Motor neuron (in vitro differentiated cells): ENCODE measurements around the gene PPP2R3C. TPM values are rescaled to one million over a fixed set of nuclear protein-coding genes. Genes with fewer than 3 reads are reported as not detected.
A peak's percentile ranks its signal among the peaks of the same experiment; 100 is the strongest.
"Not testable (repeated sequence)": the region's sequence is repeated elsewhere in the genome, so short reads cannot be mapped to it uniquely, and the experiment has no call there.

Experiments
- ATAC-seq, 8 experiments: fragments of 200-7000 bp; cut with Tn5 transposase; replicated peaks in 6 of 8; 2 replicates each; pipeline ENCODE4 v1.8.0; 2021; ENCODE audit warnings: mild to moderate bottlenecking in 8 of 8, moderate library complexity in 8 of 8
- H3K27ac ChIP-seq, 2 donors: fragments of 250-450 bp; sonication (Bioruptor Pico); 2 replicates each; pipeline ENCODE4 v1.9.0; 2021; ENCODE audit warnings: antibody characterized with exemption in 2 of 2, mild to moderate bottlenecking in 2 of 2, moderate library complexity in 1 of 2
- H3K4me1 ChIP-seq, 2 donors: fragments of 250-450 bp; sonication (Bioruptor Pico); replicated peaks in 1 of 2; 2 replicates each; pipeline ENCODE4 v1.6.1; 2021; ENCODE audit warnings: antibody characterized with exemption in 2 of 2, mild to moderate bottlenecking in 2 of 2, moderate library complexity in 1 of 2
- H3K4me3 ChIP-seq, 5 donors: fragments of 250-450 bp; sonication (Bioruptor Pico); 2 replicates each; pipeline ENCODE4 v1.9.0; 2021; ENCODE audit warnings: antibody characterized with exemption in 5 of 5, mild to moderate bottlenecking in 5 of 5, moderate library complexity in 4 of 5
- WGBS, 10 experiments: fragments of 450-650 bp; shearing (Covaris generic); methylation state at CpG; one replicate each; pipeline ENCODE4 v1.0.0; 2022; 5-methylcytosine and 5-hydroxymethylcytosine counted together
- in situ Hi-C, 9 experiments: fragments of 400-800 bp; cut with MboI; loops; one replicate each; pipeline ENCODE4 v1.15.0; 2021; ENCODE audit warnings: low sequenced_read_pairs in 9 of 9, low pct_unique_long_range_greater_than_20kb in 2 of 9; ENCODE audit not compliant: unreplicated experiment in 9 of 9
- total RNA-seq, 8 experiments: library from RNA; unstranded; fragments of 300-600 nt; gene quantifications; 2 replicates each; pipeline versions ENCODE4 v1.2.3 to v1.2.4, GENCODE V29; 2022

PPP2R3C gene
- total RNA-seq, 8 experiments from 2014 or later, result 22.0 to 49.9 (median 42.1) TPM

DNA sequence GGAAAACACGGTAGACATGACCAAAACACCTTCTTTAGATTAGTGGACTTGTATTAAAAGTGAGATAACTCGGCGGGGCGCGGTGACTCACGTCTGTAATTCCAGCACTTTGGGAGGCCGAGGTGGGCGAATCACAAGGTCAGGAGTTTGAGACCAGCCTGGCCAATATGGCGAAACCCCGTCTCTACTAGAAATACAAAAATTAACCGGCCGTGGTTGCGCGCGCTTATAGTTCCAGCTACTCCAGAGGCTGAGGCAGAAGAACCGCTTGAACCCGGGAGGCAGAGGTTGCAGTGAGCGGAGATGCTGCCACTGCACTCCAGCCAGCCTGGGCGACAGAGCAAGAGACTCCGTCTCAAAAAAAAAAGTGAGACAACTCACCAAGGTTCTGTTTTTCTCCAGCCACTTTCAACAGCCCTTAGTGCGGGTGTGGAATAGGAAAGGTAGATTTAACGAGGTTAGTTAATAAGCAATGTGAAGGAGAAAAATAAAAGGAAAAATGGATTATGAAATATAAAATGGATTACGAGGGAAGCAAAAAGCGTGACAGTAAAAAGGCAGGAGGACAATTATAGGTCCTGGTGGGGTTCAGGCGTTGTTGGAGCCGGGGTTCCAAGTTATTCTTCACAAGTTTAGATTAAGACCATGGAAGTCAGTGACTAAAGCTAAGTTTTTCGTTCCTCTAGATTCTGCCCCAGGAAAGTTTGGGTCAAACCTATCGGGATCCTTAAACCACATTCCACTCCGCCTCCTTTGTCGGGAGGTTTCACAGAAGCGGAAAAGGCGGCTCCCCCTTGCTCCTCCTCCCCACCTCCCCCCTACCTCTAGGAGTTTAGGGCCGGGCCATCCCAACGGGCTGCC, 534 bp downstream of the PPP2R3C start:
- in situ Hi-C loops, result no loop called here
- Histone ChIP-seq H3K4me3 (peak overlapping the region; percentile 85 to 100 (median 96)), H3K4me1 (peaks cover 10 to 12% of the 10 kb centered on the region in 2 donors), H3K27ac (peak overlapping the region; percentile 78 to 95)
- ATAC-seq, result peak in 2 of 8 experiments; percentile 61 to 63
- 0 to 39% (median 7%) methylated on average over 4 to 25 of the region's 34 CpGs; no CpG with 5 or more reads in 1 of the 10 experiments for WGBS, 10 experiments

DNA sequence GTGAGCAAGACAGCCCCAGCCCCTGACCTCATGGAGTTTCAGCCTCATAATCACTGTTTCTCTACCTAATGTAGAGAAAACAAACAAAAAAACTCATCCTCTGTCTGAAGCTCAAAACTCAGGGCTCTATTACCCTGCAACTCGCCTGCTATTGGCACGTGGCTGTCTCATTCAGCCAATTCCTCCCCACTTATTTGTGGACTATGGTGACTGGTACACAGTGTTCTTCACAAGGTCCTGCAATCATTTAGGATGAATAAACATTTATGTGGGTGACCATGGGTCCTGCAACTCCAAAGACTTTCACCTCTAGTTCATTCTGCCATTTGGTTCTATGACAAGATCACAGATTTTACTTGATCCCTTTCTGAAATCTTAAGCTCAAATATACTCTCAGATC, 4.7 kb downstream of the PPP2R3C start:
- 83 to 100% (median 96%) methylated on average over 1 to 2 of the region's 2 CpGs; no CpG with 5 or more reads in 2 of the 10 experiments for WGBS, 10 experiments
- ATAC-seq, result no peak

DNA sequence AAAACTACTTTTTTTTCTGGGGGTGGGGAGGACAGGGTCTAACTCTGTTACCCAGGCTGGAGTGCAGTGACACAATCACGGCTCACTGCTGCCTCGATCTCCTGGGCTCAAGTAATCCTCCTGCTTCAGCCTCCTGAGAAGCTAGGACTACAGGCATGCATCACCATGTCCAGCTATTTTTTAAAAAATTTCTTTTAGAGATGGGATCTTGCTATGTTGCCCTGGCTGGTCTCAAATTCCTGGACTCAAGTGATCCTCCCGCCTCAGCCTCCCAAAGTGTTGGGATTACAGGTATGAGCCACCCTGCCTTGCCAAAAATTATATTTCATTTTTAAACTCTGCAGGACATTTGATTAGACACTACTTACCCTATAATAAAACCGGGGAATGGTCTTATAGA, 5.5 kb downstream of the PPP2R3C start:
- ATAC-seq, result no peak
- Histone ChIP-seq H3K27ac (no peak overlapping the region), H3K4me3 (no peak overlapping the region), H3K4me1 (peaks cover 4 to 5% of the 10 kb centered on the region in 2 donors)
- 94 to 100% (median 100%) methylated on average over 1 to 4 of the region's 4 CpGs for WGBS, 10 experiments
- in situ Hi-C loops, result no loop called here

More for the DNA sequence above, 4.7 kb downstream of the PPP2R3C start:
- no peak overlapping the region for H3K27ac ChIP-seq
- H3K4me1 ChIP-seq, result peaks cover 4 to 5% of the 10 kb centered on the region in 2 donors
- in situ Hi-C loops, result no loop called here
- no peak overlapping the region for H3K4me3 ChIP-seq

DNA sequence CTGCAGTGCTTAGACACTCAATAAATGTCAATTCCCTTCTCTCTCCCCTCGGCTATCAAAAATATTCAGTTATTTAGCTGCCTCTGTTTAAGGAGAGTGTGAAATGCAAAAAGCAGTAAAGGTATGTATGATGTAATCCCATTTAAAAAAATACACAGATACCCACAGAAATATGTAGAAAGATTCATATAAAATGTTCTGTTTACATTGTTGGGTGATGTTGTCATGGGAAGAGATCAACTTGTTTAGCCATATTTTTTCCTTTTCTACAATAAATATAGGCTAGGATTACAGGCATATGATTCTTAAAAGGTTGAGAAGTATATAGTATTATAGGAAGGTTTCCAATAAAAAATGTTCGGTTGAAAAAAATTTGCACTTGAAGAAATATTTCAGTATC, 7.8 kb downstream of the PPP2R3C start:
- no peak overlapping the region for H3K27ac ChIP-seq
- 72 to 100% (median 95%) methylated on average over 1 to 2 of the region's 2 CpGs for WGBS, 10 experiments
- ATAC-seq, result peak in 1 of 8 experiments; percentile 33
- no peak overlapping the region for H3K4me3 ChIP-seq
- no peaks in the 10 kb centered on the region for H3K4me1 ChIP-seq
- in situ Hi-C loops, result no loop called here

DNA sequence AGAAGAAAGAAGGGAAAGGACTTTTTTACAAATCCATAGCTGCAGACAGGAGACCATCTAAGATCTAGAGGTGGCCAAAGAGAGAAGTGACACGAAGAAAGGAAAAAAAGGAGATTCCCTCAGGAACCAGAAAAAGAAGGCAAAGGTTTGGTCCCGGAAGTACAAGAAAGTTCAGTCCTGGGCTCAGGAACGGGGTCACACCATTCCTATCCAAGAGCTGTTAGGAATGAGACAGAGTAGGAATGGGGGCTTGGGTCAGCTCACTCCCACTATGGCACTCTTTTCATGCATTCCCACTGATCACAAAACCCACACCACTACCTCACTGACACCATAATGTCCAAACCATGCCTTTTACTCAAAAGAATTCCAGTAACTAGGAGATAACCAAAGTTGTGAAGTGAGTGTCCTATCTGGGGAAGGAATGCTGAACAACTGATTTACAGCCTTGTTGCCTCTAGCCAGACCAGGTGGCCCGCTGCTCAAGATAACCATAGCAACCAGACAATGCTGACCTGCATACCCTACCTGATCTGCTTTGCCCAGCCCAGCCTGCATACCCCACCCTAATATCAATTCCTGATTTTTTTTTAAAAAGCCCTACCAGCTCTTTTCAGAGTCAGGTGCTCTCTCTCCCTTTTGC, 8.4 kb downstream of the PPP2R3C start:
- H3K4me1 ChIP-seq, result no peaks in the 10 kb centered on the region
- WGBS, 10 experiments, result 83 to 100% (median 100%) methylated on average over 1 to 3 of the region's 4 CpGs; no CpG with 5 or more reads in 3 of the 10 experiments
- H3K4me3 ChIP-seq, result no peak overlapping the region
- ATAC-seq, result no peak
- in situ Hi-C loops, result no loop called here
- H3K27ac ChIP-seq, result no peak overlapping the region

DNA sequence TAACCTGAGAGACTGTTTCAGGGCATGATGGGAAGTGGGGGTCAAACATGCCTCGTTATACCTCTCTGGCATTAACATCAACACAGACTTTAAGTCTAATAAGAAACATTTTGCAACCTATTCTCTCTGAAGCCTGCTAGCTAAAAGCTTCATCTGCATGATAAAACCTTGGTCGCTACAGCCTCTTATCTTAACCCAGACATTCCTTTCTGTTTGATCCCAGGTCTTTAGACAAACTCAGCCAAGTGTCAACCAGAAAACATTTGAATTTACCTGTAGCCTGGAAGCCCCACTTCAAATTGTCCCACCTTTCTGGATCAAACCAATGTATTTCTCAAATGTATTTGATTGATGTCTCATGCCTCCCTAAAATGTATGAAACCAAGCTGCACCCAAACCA, 9.1 kb downstream of the PPP2R3C start:
- no peak for ATAC-seq
- H3K4me1 ChIP-seq, result no peaks in the 10 kb centered on the region
- in situ Hi-C loops, result no loop called here
- H3K4me3 ChIP-seq, result no peak overlapping the region
- H3K27ac ChIP-seq, result no peak overlapping the region
- WGBS, 10 experiments, result 31 to 100% (median 73%) methylated on average over 1 to 2 of the region's 2 CpGs; no CpG with 5 or more reads in 4 of the 10 experiments

DNA sequence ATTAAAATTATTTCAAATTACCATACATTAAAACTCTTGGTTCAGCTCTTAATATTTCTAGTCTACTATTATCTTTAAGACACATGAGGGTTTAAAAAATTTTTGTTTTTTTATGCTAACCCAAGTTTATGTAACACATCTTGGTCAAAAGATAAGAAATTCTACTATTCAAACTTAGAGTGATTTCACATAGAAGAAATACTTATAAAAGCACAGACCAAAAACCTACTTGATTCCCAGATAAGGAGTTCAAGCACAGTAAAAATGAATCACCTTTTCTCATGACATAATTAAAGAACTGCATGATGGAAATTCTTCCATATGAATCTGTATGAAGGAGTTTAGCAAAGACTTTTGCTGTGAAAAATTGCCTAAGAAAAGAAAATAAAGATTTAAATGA, 13.9 kb downstream of the PPP2R3C start:
- in situ Hi-C loops, result no loop called here
- Histone ChIP-seq H3K27ac (no peak overlapping the region), H3K4me1 (no peaks in the 10 kb centered on the region), H3K4me3 (no peak overlapping the region)
- no peak for ATAC-seq

DNA sequence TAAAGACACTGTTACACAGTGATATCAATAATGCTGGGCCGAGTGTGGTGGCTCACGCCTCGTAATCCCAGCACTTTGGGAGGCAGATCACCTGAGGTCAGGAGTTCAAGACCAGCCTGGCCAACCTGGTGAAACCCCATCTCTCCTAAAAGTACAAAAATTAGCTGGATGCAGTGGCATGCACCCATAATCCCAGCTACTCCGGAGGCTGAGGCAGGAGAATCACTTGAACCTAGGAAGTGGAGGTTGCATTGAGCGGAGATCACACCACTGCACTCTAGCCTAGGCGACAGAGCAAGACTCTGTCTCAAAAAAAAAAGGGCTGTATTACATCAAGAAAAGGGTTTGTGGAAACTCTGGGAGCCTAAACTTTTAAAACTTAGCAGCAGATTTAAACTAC, 27.1 kb downstream of the PPP2R3C start:
- H3K4me3 ChIP-seq, ATAC-seq, in situ Hi-C loops, H3K4me1 ChIP-seq, H3K27ac ChIP-seq: not testable (repeated sequence)
- WGBS, 10 experiments, result 92 to 100% (median 98%) methylated on average over 1 to 4 of the region's 6 CpGs; no CpG with 5 or more reads in 2 of the 10 experiments

DNA sequence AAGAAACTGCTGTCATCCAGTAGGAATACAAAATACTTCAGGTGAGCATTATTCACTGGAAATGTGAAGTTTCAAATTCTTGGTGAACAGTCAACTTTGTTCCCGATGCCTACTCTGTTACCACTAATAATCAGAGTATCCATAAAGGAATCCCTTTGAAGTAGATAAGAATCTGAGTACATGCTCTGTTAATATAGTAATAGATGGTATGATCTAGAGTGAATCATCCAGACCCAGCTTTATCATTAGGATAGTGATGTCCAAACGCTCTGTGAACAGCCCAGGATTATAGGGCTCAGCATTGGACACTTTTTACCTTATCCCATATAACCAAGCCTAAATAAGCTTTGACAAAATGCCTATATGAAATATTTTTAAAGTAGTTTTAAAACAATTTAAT, 33.3 kb downstream of the PPP2R3C start:
- Histone ChIP-seq H3K4me1 (no peaks in the 10 kb centered on the region), H3K4me3 (no peak overlapping the region), H3K27ac (no peak overlapping the region)
- 80 to 100% (median 100%) methylated on average over 1 to 2 of the region's 2 CpGs; no CpG with 5 or more reads in 3 of the 10 experiments for WGBS, 10 experiments
- in situ Hi-C loops, result no loop called here
- ATAC-seq, result no peak

DNA sequence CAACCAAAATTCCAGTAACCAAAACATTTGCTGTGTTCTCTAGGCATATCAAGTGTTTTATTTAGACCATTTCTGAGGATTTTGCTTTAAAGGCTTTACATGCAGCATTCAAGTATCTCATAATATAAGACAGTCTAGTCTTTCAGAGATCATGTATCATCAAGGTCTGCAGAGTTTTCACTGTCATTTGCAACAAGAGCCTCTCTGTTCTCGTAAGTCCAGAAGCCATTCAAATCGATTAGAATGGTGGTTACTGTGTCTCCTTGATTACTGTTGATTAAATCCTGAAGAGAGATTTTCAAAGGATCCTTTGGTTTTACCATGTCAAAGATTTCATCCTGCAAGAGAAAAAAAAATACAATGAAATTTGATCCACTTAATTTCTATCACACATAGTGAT, 36.3 kb downstream of the PPP2R3C start:
- in situ Hi-C loops, result no loop called here
- no peak for ATAC-seq
- H3K27ac ChIP-seq, result no peak overlapping the region
- 83 to 100% (median 90%) methylated on average over 1 to 2 of the region's 2 CpGs; no CpG with 5 or more reads in 1 of the 10 experiments for WGBS, 10 experiments
- no peak overlapping the region for H3K4me3 ChIP-seq
- H3K4me1 ChIP-seq, result no peaks in the 10 kb centered on the region

DNA sequence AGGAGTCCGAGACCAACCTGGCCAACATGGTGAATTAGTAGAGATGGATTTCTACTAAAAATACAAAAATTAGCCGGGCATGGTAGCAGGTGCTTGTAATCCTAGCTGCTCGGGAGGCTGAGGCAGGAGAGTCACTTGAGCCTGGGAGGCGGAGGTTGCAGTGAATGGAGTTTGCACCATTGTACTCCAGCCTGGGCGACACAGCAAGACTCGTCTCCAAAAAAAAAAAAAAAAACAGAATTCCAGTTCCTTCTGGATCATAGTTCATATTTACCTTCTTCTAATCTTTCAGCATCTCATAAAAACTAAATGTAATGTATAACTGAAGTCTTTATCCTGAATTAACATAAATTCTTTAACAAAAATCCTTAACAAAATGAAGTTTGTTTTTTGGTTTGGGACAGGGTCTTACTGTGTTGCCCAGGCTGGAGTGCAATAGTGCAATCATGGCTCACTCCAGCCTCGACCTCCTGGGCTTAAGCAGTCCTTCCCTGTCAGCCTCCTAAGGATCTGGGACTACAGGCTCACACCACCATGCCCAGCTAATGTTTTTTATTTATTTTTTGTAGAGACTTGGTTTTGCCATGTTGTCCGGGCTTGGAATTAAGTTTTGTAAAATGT, 38.1 kb downstream of the PPP2R3C start:
- in situ Hi-C loops, result no loop called here
- H3K4me1 ChIP-seq, result no peaks in the 10 kb centered on the region
- H3K27ac ChIP-seq, result no peak overlapping the region
- ATAC-seq, result no peak
- 0 to 100% (median 93%) methylated on average over 1 to 8 of the region's 8 CpGs; no CpG with 5 or more reads in 3 of the 10 experiments for WGBS, 10 experiments
- H3K4me3 ChIP-seq, result no peak overlapping the region

DNA sequence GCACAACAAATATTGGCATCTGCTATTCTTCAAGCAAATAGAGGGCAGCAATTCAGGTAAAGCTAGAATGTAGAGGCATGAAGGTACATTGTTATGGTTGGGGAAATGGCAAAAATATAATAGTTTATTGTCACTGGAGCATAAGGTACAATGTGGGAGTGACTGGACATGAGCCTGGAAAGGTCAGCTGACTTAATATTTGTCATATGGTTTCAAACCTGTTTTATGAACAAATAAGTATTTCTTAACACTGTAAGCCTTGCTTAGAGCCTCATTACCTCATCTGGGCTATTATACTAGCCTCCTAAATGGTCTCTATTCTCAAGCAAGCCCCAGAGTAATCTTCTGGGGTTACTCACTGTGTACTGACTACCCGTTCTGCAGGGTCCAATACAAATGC, 42.0 kb downstream of the PPP2R3C start:
- 80 to 100% (median 93%) methylated on average over 1 of the region's 1 CpG; no CpG with 5 or more reads in 4 of the 10 experiments for WGBS, 10 experiments
- Histone ChIP-seq H3K27ac (no peak overlapping the region), H3K4me1 (no peaks in the 10 kb centered on the region), H3K4me3 (no peak overlapping the region)
- no peak for ATAC-seq
- in situ Hi-C loops, result no loop called here

DNA sequence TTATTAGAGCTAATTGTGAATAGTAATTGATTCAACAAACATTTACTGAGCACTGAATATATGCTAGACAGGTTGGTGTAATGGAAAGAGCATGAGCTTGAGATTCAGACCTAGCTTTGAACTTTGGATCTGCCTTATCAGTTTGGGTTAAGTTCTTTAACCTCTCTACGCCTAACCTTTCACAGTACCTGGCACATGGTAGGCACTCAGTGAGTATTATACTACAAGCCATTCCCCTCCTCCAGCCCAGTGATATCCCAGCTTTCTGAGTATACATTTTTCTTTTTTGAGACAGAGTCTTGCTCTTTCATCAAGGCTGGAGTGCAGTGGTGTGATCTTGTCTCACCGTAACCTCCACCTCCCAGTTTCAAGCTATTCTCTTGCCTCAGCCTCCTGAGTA, 43.7 kb downstream of the PPP2R3C start:
- in situ Hi-C loops, result no loop called here
- no peak overlapping the region for H3K4me3 ChIP-seq
- WGBS, 10 experiments, result 93 to 100% (median 100%) methylated on average over 1 to 2 of the region's 2 CpGs; no CpG with 5 or more reads in 5 of the 10 experiments
- H3K27ac ChIP-seq, result no peak overlapping the region
- no peaks in the 10 kb centered on the region for H3K4me1 ChIP-seq
- no peak for ATAC-seq
